ENCODE results near the gene CPSF4L.
A peak's percentile ranks its signal among the peaks of the same experiment; 100 is the strongest.

Gene CPSF4L

GRCh38 chr17:73297934-73298861 lies 36.5 kb upstream of the CPSF4L start:
- H3K4me1 Mint-ChIP-seq (ENCODE audit: low read depth): peaks cover 3% of the 10 kb centered on the region
- no peaks in the 10 kb centered on the region for H3K9me3 Mint-ChIP-seq
- no peaks in the 10 kb centered on the region for H3K27me3 Mint-ChIP-seq (ENCODE audit: low read depth)
- H3K36me3 Mint-ChIP-seq (ENCODE audit: low read depth): no peaks in the 10 kb centered on the region
- H3K4me3 Mint-ChIP-seq: no peak overlapping the region
- no peak overlapping the region for H3K27ac Mint-ChIP-seq
- no peak for DNase-seq (ENCODE audit: low spot score)

DNA sequence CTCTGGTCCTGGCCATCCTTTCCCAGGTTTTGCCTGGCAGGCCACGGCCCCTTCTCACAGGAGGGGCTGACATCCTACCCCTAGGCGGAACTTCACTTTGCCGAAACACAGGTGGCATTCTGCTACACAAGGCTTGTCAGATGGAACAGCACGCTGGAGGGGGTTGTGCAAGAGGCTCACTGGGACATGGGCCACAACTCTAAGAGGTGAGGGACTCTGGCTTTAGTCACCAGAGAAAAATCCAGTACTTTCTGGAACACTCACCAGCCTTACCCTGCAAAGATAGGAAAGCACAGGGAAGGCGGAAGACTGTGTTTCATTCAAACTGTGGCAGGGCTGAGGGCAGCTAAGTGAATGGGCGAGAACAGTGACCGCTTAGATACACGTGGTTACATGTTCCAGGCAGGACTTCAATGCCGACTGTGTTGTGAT lies 31.8 kb upstream of the CPSF4L start:
- Mint-ChIP-seq H3K27me3 (ENCODE audit: low read depth) (peaks cover 3% of the 10 kb centered on the region), H3K4me3 (no peak overlapping the region), H3K4me1 (ENCODE audit: low read depth) (peaks cover 17% of the 10 kb centered on the region), H3K27ac (no peak overlapping the region), H3K36me3 (ENCODE audit: low read depth) (no peaks in the 10 kb centered on the region), H3K9me3 (no peaks in the 10 kb centered on the region)
- no peak for DNase-seq (ENCODE audit: low spot score)

DNA sequence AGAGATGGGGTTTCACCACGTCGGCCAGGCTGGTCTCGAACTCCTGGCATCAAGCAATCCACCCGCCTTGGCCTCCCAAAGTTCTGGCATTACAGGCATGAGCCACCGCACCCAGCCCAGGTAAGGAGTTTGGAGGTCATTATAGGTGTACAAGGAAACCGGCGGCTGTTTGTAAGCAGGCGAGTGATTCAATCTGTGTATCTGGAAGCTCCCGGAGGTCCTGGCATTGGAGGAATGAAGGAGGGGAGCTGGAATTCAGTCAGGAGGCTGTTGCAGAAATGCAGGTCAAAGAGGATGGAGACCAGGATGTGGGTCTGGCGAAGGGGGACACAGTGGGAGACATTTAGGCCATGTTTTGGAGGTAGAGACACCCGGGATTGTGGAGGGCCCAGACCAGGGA lies 31.4 kb upstream of the CPSF4L start:
- Mint-ChIP-seq H3K27me3 (ENCODE audit: low read depth) (peaks cover 3% of the 10 kb centered on the region), H3K4me3 (no peak overlapping the region), H3K4me1 (ENCODE audit: low read depth) (peaks cover 14% of the 10 kb centered on the region), H3K27ac (no peak overlapping the region), H3K36me3 (ENCODE audit: low read depth) (no peaks in the 10 kb centered on the region), H3K9me3 (no peaks in the 10 kb centered on the region)
- DNase-seq (ENCODE audit: low spot score): no peak

DNA sequence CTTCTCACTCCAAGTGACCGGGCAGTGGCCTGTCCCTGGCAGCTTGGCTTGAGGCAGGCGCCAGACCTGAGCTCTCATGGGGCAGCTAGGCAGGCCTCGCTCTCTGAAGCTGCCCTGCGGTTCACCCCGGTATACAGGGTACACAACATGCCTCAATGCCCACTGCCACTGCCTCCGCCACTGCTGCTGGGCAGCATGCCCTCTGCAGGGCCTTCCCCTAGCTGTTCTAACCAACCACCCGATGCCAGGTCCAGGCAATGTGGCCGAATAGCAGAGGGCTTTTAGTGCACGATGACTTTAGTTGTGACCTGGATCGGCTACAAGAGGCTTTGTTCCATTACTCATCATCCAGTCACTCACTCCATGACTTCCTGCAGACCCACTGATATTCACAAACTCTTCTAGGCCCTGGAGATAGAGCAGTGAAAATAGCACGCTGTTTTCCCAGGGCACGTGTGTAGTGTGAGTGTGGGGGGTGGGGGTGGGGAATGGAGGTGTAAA lies 30.4 kb upstream of the CPSF4L start:
- no peak for DNase-seq (ENCODE audit: low spot score)
- Mint-ChIP-seq H3K27me3 (ENCODE audit: low read depth) (peaks cover 3% of the 10 kb centered on the region), H3K36me3 (ENCODE audit: low read depth) (no peaks in the 10 kb centered on the region), H3K4me3 (no peak overlapping the region), H3K9me3 (no peaks in the 10 kb centered on the region), H3K4me1 (ENCODE audit: low read depth) (peaks cover 14% of the 10 kb centered on the region), H3K27ac (no peak overlapping the region)

DNA sequence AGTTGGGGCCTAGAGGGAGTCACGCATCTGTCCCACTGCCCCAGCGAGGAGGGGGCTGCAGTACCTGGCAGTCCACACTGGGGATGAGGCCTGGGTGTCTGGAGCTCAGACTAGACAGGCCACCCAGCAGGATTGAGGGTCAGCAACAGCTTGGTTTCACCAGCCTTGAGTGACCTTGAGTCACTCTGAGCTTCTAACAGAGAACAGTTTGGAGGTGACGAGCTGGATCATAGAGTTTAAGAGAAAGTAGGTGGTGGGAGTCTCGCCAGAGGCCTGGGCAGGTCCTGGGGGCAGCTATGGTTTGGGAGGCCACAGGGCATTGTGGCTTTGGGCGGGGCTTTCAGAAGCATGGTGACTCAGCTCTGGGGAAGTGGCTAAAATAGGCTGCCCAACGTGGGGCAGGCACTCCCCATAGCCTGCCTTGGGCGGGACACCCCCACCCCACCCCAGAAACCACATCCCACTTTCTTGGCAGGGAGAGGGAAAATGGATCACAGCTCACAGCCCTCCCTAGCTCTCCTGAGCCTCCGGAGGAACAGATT lies 29.7 kb upstream of the CPSF4L start:
- H3K4me3 Mint-ChIP-seq: peak overlapping the region; percentile 59

DNA sequence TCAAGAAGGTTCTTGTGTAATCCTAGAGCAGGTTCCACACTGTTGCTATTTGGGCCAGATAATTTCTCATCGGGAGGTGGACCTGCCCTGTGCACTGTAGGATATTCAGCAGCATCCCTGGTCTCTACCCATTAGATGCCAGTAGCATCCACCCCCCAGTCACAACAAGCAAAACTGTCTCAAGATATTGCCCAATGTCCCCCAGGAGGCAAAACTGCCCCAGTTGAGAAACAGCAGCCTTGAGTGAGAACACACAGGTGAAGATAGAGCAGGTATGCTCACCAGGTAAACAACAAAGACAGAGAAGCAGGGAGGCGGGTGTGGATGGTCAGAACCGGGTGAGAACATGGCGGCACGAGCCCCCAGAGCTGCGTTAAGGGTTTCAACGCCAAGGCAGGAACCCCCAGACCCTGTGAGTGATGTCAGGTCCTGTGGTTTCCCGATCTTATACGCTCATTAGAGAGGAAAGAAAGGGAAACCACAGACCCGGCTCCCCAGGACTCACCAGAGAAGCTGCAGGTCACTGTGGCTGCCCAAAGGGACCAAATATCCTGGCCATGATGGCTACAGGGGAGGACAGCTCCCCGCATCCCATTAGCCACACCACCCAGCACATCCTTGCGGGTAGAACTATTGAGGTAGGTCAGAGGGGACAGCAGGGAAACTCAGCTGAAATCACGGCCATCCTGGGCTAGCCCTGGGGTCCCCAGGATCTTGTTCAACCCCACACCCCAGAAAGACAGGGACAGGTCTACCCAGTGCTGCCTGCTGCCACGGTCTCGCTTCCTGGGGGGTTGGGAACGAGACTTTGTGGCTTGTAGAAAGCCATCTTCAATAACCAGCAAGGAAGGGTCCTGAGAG lies 28.9 kb upstream of the CPSF4L start:
- peak overlapping the region; percentile 59 for H3K4me3 Mint-ChIP-seq
- H3K27ac Mint-ChIP-seq: peak overlapping the region; percentile 47
- H3K36me3 Mint-ChIP-seq (ENCODE audit: low read depth): no peaks in the 10 kb centered on the region
- DNase-seq (ENCODE audit: low spot score): no peak
- H3K9me3 Mint-ChIP-seq: no peaks in the 10 kb centered on the region
- H3K27me3 Mint-ChIP-seq (ENCODE audit: low read depth): peaks cover 3% of the 10 kb centered on the region
- peaks cover 14% of the 10 kb centered on the region for H3K4me1 Mint-ChIP-seq (ENCODE audit: low read depth)

More for the DNA sequence above, 29.7 kb upstream of the CPSF4L start:
- Mint-ChIP-seq H3K36me3 (ENCODE audit: low read depth) (no peaks in the 10 kb centered on the region), H3K9me3 (no peaks in the 10 kb centered on the region), H3K27me3 (ENCODE audit: low read depth) (peaks cover 3% of the 10 kb centered on the region), H3K27ac (peak overlapping the region; percentile 23), H3K4me1 (ENCODE audit: low read depth) (peaks cover 14% of the 10 kb centered on the region)
- peak; percentile 32 for DNase-seq (ENCODE audit: low spot score)

- Mint-ChIP-seq H3K4me1 (ENCODE audit: low read depth) (peaks cover 14% of the 10 kb centered on the region), H3K9me3 (no peaks in the 10 kb centered on the region), H3K27me3 (ENCODE audit: low read depth) (peaks cover 3% of the 10 kb centered on the region), H3K27ac (no peak overlapping the region), H3K4me3 (no peak overlapping the region), H3K36me3 (ENCODE audit: low read depth) (no peaks in the 10 kb centered on the region)
- DNase-seq (ENCODE audit: low spot score): no peak
Observed at GRCh38 chr17:73289549-73290254, 28.0 kb upstream of the CPSF4L start.

GRCh38 chr17:73288534-73289302 lies 27.0 kb upstream of the CPSF4L start:
- peaks cover 3% of the 10 kb centered on the region for H3K27me3 Mint-ChIP-seq (ENCODE audit: low read depth)
- peaks cover 14% of the 10 kb centered on the region for H3K4me1 Mint-ChIP-seq (ENCODE audit: low read depth)
- no peak overlapping the region for H3K4me3 Mint-ChIP-seq
- no peak overlapping the region for H3K27ac Mint-ChIP-seq
- H3K9me3 Mint-ChIP-seq: no peaks in the 10 kb centered on the region
- DNase-seq (ENCODE audit: low spot score): no peak
- H3K36me3 Mint-ChIP-seq (ENCODE audit: low read depth): no peaks in the 10 kb centered on the region

DNA sequence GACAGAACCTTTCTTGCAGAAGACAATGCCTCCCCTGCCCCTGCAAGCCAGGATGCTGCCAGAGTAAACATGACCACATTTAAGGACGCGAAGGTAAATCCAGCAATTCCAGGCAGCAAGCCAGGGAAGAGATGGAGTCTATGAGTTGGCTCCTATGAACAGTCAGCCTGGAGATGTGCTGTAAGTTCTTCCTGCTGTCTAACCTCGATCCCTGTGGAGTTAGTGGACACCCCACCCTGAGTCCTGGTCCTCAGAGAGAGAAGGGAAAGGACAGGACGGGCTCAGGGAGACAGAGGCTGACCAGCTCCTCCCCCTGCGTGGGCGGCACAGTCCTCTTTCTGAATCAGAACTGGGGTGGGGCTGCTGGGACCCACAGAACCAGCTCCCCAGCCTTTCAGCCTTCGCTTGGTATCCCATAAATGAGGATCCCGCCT lies 25.2 kb upstream of the CPSF4L start:
- no peaks in the 10 kb centered on the region for H3K9me3 Mint-ChIP-seq
- no peak for DNase-seq (ENCODE audit: low spot score)
- no peaks in the 10 kb centered on the region for H3K36me3 Mint-ChIP-seq (ENCODE audit: low read depth)
- H3K27ac Mint-ChIP-seq: no peak overlapping the region
- no peak overlapping the region for H3K4me3 Mint-ChIP-seq
- peaks cover 12% of the 10 kb centered on the region for H3K4me1 Mint-ChIP-seq (ENCODE audit: low read depth)
- H3K27me3 Mint-ChIP-seq (ENCODE audit: low read depth): peaks cover 3% of the 10 kb centered on the region

DNA sequence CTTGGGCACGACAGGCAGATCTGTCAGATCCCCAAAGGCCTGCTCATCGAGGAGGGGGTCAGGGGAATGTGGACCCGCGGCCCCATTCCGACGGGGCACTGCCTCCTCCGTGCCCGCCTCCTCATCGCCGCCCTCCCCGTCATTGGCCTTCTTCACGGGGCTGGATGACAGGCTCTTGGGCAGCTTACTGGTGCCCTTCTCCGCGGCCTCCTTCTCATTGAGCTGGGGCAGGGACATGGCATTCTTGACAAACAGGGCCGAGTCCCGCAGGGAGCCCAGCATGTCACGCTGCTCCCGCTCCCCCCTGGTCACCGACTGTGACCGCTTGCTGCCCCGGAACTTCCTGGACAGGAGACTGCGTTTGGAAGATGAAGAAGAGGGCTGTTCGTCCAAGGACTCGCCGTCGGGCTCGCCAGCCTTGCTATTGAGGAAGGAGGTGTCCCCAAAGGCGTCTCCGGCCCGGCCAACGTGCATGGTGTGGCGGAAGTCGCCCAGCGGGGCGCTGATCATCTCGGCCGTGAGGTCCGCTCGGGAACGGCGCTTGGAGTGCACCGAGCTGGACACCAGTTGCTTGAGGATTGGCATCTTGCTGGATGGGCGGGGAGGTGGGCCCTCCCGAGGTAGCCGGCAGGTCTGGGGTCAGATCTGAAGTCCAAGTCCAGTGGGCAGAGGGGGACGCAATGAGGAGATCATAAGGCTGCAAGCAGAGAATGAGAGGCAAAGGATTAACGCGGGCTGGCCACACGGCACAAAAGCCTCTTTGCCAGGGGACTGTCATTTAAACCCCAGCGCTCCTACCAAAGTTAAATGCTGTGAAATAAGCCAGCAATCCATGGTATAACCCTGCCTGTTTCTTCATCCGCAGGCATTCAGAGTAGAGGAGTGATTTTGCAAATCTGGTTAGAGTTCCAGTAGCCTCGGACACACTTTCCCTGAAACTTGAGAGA lies 24.5 kb upstream of the CPSF4L start:
- Mint-ChIP-seq H3K4me3 (no peak overlapping the region), H3K4me1 (ENCODE audit: low read depth) (peaks cover 8% of the 10 kb centered on the region), H3K27ac (no peak overlapping the region), H3K27me3 (ENCODE audit: low read depth) (peaks cover 3% of the 10 kb centered on the region), H3K36me3 (ENCODE audit: low read depth) (no peaks in the 10 kb centered on the region), H3K9me3 (no peaks in the 10 kb centered on the region)
- no peak for DNase-seq (ENCODE audit: low spot score)

GRCh38 chr17:73285603-73285908 lies 23.9 kb upstream of the CPSF4L start:
- no peak overlapping the region for H3K27ac Mint-ChIP-seq
- DNase-seq (ENCODE audit: low spot score): no peak
- H3K27me3 Mint-ChIP-seq (ENCODE audit: low read depth): peaks cover 3% of the 10 kb centered on the region
- no peaks in the 10 kb centered on the region for H3K9me3 Mint-ChIP-seq
- no peak overlapping the region for H3K4me3 Mint-ChIP-seq
- no peaks in the 10 kb centered on the region for H3K36me3 Mint-ChIP-seq (ENCODE audit: low read depth)
- peaks cover 3% of the 10 kb centered on the region for H3K4me1 Mint-ChIP-seq (ENCODE audit: low read depth)

- Mint-ChIP-seq H3K27me3 (ENCODE audit: low read depth) (no peaks in the 10 kb centered on the region), H3K4me1 (ENCODE audit: low read depth) (no peaks in the 10 kb centered on the region), H3K36me3 (ENCODE audit: low read depth) (no peaks in the 10 kb centered on the region), H3K9me3 (no peaks in the 10 kb centered on the region), H3K4me3 (no peak overlapping the region), H3K27ac (no peak overlapping the region)
- DNase-seq (ENCODE audit: low spot score): no peak
Observed at GRCh38 chr17:73284906-73285602, 23.4 kb upstream of the CPSF4L start.

Data from T-helper 2 cell treated with Interferon-gamma antibody and Interleukin-4, amounts not matched to agents 5 μg/mL and 100 μg/mL, for 36 hours (primary cell).